ENCODE measurements around the gene C8B. TPM values are rescaled to one million over a fixed set of nuclear protein-coding genes. Genes with fewer than 3 reads are reported as not detected.

The C8B gene
- total RNA-seq, 1 donor from 2014 or later, result not detected

DNA sequence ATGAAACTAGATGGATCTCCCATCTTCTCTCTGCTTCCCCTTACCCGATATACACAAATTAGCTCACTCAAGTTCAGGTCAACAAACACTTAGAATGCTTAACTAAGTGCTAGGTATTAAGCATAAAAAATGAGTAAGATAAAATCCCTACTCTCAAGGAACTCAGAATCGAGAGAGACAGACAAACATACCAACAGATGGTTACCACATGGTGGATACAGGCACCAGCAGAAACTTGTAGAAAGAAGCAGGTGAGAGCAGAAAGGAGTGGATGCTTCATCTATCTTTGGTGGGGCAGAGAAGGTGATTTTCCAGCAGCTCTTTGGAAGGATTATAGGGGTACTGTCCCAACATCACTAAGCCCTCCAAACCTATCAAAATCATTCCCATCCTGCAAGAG is 32.2 kb downstream of the C8B start:
- Mint-ChIP-seq H3K27me3 (ENCODE audit: unreplicated experiment) (no peaks in the 10 kb centered on the region), H3K4me1 (ENCODE audit: unreplicated experiment) (no peaks in the 10 kb centered on the region), H3K27ac (ENCODE audit: unreplicated experiment) (no peak overlapping the region), H3K9me3 (ENCODE audit: unreplicated experiment) (no peaks in the 10 kb centered on the region), H3K4me3 (ENCODE audit: unreplicated experiment) (no peak overlapping the region), H3K36me3 (ENCODE audit: low read depth, unreplicated experiment) (no peaks in the 10 kb centered on the region)
- TF ChIP-seq CTCF (IDR thresholded peaks at IDR 0.05; ENCODE audit: unreplicated experiment), result no peak
- no peak for DNase-seq (ENCODE audit: low spot score)

- peaks cover 2% of the 10 kb centered on the region for H3K27me3 Mint-ChIP-seq (ENCODE audit: unreplicated experiment)
- no peak overlapping the region for H3K4me3 Mint-ChIP-seq (ENCODE audit: unreplicated experiment)
- H3K4me1 Mint-ChIP-seq (ENCODE audit: unreplicated experiment), result no peaks in the 10 kb centered on the region
- H3K36me3 Mint-ChIP-seq (ENCODE audit: low read depth, unreplicated experiment), result no peaks in the 10 kb centered on the region
- H3K27ac Mint-ChIP-seq (ENCODE audit: unreplicated experiment), result no peak overlapping the region
- no peak for DNase-seq (ENCODE audit: low spot score)
- no peak for TF ChIP-seq CTCF (IDR thresholded peaks at IDR 0.05; ENCODE audit: unreplicated experiment)
- no peaks in the 10 kb centered on the region for H3K9me3 Mint-ChIP-seq (ENCODE audit: unreplicated experiment)
Measured at GRCh38 chr1:56933161-56933560, 32.7 kb downstream of the C8B start.

DNA sequence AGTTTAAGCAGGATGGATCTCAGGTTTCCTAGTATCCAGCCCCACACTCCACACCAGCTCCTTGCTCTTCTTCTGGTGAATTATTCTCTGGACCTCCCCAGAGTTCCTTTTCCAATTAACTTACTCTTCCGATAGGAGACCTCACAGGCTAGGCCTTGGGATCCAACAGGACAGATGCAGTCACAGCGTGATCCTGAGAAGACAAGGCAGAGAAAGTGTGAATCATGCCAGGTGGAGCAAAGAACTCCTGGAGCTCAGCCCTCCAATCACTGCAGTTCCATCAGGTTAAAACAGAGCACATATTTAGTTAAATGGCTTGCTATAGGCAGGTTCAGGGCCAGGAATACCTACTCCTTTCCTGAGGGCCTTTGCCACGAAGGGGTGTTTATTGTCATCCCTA is 34.1 kb downstream of the C8B start:
- DNase-seq (ENCODE audit: low spot score), result no peak
- Mint-ChIP-seq H3K27me3 (ENCODE audit: unreplicated experiment) (peaks cover 2% of the 10 kb centered on the region), H3K4me3 (ENCODE audit: unreplicated experiment) (no peak overlapping the region), H3K4me1 (ENCODE audit: unreplicated experiment) (no peaks in the 10 kb centered on the region), H3K36me3 (ENCODE audit: low read depth, unreplicated experiment) (no peaks in the 10 kb centered on the region), H3K9me3 (ENCODE audit: unreplicated experiment) (no peaks in the 10 kb centered on the region), H3K27ac (ENCODE audit: unreplicated experiment) (no peak overlapping the region)
- TF ChIP-seq CTCF (IDR thresholded peaks at IDR 0.05; ENCODE audit: unreplicated experiment), result no peak

DNA sequence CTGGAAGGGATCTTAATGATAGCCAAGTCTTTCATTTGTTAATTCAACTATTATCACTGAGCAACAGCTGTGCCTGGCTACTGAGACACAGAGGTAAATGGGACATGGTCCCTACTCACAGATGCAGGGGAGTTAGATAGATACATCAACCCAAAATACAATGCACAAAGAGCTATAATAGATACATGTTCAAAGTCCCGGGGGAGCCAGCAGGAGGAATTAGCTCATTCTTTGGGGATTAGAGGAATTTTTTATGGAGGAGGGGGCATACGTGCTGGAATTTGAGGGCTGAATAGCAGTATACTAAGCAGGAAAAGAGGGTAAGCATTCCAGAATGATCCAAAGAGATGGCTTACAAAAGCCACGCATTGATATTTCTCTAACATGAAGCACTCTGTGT is 34.6 kb downstream of the C8B start:
- Mint-ChIP-seq H3K27ac (ENCODE audit: unreplicated experiment) (no peak overlapping the region), H3K36me3 (ENCODE audit: low read depth, unreplicated experiment) (no peaks in the 10 kb centered on the region), H3K27me3 (ENCODE audit: unreplicated experiment) (peaks cover 2% of the 10 kb centered on the region), H3K4me3 (ENCODE audit: unreplicated experiment) (no peak overlapping the region), H3K9me3 (ENCODE audit: unreplicated experiment) (no peaks in the 10 kb centered on the region), H3K4me1 (ENCODE audit: unreplicated experiment) (no peaks in the 10 kb centered on the region)
- no peak for DNase-seq (ENCODE audit: low spot score)
- no peak for TF ChIP-seq CTCF (IDR thresholded peaks at IDR 0.05; ENCODE audit: unreplicated experiment)

GRCh38 chr1:56929492-56929891 is 36.3 kb downstream of the C8B start:
- H3K27me3 Mint-ChIP-seq (ENCODE audit: unreplicated experiment), result peaks cover 2% of the 10 kb centered on the region
- no peaks in the 10 kb centered on the region for H3K4me1 Mint-ChIP-seq (ENCODE audit: unreplicated experiment)
- no peak for TF ChIP-seq CTCF (IDR thresholded peaks at IDR 0.05; ENCODE audit: unreplicated experiment)
- DNase-seq (ENCODE audit: low spot score), result no peak
- H3K9me3 Mint-ChIP-seq (ENCODE audit: unreplicated experiment), result no peaks in the 10 kb centered on the region
- no peaks in the 10 kb centered on the region for H3K36me3 Mint-ChIP-seq (ENCODE audit: low read depth, unreplicated experiment)
- H3K4me3 Mint-ChIP-seq (ENCODE audit: unreplicated experiment), result no peak overlapping the region
- no peak overlapping the region for H3K27ac Mint-ChIP-seq (ENCODE audit: unreplicated experiment)
